Raji (cell line): ENCODE results near the gene USP31.

Experiments used
- POLR2A ChIP-seq: IDR thresholded peaks from 2 replicates; pipeline ENCODE4 v1.6.1; 2011; ENCODE audit warnings: low read depth, low read length, control low read depth; ENCODE audit not compliant: insufficient read depth

USP31 gene

GRCh38 chr16:23060458-23061320, 88.6 kb downstream of the USP31 start:
- no peak for TF ChIP-seq POLR2A

- TF ChIP-seq POLR2A = no peak
These were observed 89.8 kb downstream of the USP31 start for GRCh38 chr16:23059433-23059832.

- TF ChIP-seq POLR2A = no peak
These were observed 90.7 kb downstream of the USP31 start for GRCh38 chr16:23058576-23058975.

GRCh38 chr16:23057013-23057596, 92.1 kb downstream of the USP31 start:
- TF ChIP-seq POLR2A = no peak

- TF ChIP-seq POLR2A = no peak
These were observed 93.8 kb downstream of the USP31 start for GRCh38 chr16:23055481-23055880.

- TF ChIP-seq POLR2A = no peak
These were observed 96.2 kb downstream of the USP31 start for GRCh38 chr16:23052908-23053580.

- no peak for TF ChIP-seq POLR2A
These were observed 97.0 kb downstream of the USP31 start for GRCh38 chr16:23052221-23052620.

GRCh38 chr16:23051587-23051986, 97.7 kb downstream of the USP31 start:
- TF ChIP-seq POLR2A = no peak

- TF ChIP-seq POLR2A = no peak
These were observed 101.1 kb downstream of the USP31 start for GRCh38 chr16:23048164-23048563.

GRCh38 chr16:23045025-23045424, 104.2 kb downstream of the USP31 start:
- TF ChIP-seq POLR2A = no peak

- TF ChIP-seq POLR2A = no peak
These were observed 109.0 kb downstream of the USP31 start for GRCh38 chr16:23040246-23040645.

GRCh38 chr16:23039118-23039517, 110.1 kb downstream of the USP31 start:
- TF ChIP-seq POLR2A = no peak

GRCh38 chr16:23035240-23035639, 114.0 kb downstream of the USP31 start:
- TF ChIP-seq POLR2A = no peak

- TF ChIP-seq POLR2A = no peak
These were observed 117.6 kb downstream of the USP31 start for GRCh38 chr16:23031508-23032098.

- TF ChIP-seq POLR2A = no peak
These were observed 119.4 kb downstream of the USP31 start for GRCh38 chr16:23029733-23030420.
